Fibroblast of mammary gland (primary cell): ENCODE measurements around the gene ADAMTS5.
A peak's percentile ranks its signal among the peaks of the same experiment; 100 is the strongest.

Source experiments
- DNase-seq: peaks from one replicate; pipeline ENCODE4 v3.0.0-alpha.2; 2010; ENCODE audit warnings: low read depth
- H3K4me3 ChIP-seq: 2 replicates; pipeline ENCODE4 v1.5.1; 2011; ENCODE audit warnings: low read depth, mild to moderate bottlenecking, low read length, moderate library complexity; ENCODE audit not compliant: control insufficient read depth
- CTCF ChIP-seq: conservative IDR thresholded peaks from 2 replicates; pipeline ENCODE4 v1.5.1; 2011; ENCODE audit warnings: low read depth, low read length, inconsistent platforms; ENCODE audit not compliant: control insufficient read depth, insufficient read depth

The ADAMTS5 gene

GRCh38 chr21:26884436-26884835 lies 82.5 kb downstream of the ADAMTS5 start:
- TF ChIP-seq CTCF, result no peak
- H3K4me3 ChIP-seq, result no peak overlapping the region
- DNase-seq, result no peak

- peak; percentile 52 for DNase-seq
- TF ChIP-seq CTCF, result no peak
- H3K4me3 ChIP-seq, result no peak overlapping the region
These were observed 83.1 kb downstream of the ADAMTS5 start for GRCh38 chr21:26883768-26884167.

- peak; percentile 57 for DNase-seq
- peak; percentile 43 for TF ChIP-seq CTCF
- no peak overlapping the region for H3K4me3 ChIP-seq
These were observed 85.2 kb downstream of the ADAMTS5 start for GRCh38 chr21:26881504-26882228.

GRCh38 chr21:26877018-26877417 lies 89.9 kb downstream of the ADAMTS5 start:
- TF ChIP-seq CTCF, result no peak
- H3K4me3 ChIP-seq, result no peak overlapping the region
- DNase-seq, result no peak

- DNase-seq, result no peak
- TF ChIP-seq CTCF, result no peak
- H3K4me3 ChIP-seq, result no peak overlapping the region
These were observed 92.5 kb downstream of the ADAMTS5 start for GRCh38 chr21:26874347-26874746.
